ENCODE results near the gene BCL3.
"Not testable (repeated sequence)": the region's sequence is repeated elsewhere in the genome, so short reads cannot be mapped to it uniquely, and the experiment has no call there.

- not testable (repeated sequence) for TF ChIP-seq CTCF (IDR thresholded peaks at IDR 0.05; ENCODE audit: low read length); EZH2 (IDR thresholded peaks at IDR 0.05; ENCODE audit: borderline replicate concordance, low read length)
These were observed 28.1 kb upstream of the BCL3 start for GRCh38 chr19:44720396-44720795.
